GM21390 (cell line): ENCODE results near the gene MAVS.
A peak's percentile ranks its signal among the peaks of the same experiment; 100 is the strongest.

Experiments used
- ATAC-seq: cut with Tn5 transposase; IDR thresholded peaks from one replicate; pipeline ENCODE4 v1.9.1; 2021; ENCODE audit not compliant: unreplicated experiment

The MAVS gene

DNA sequence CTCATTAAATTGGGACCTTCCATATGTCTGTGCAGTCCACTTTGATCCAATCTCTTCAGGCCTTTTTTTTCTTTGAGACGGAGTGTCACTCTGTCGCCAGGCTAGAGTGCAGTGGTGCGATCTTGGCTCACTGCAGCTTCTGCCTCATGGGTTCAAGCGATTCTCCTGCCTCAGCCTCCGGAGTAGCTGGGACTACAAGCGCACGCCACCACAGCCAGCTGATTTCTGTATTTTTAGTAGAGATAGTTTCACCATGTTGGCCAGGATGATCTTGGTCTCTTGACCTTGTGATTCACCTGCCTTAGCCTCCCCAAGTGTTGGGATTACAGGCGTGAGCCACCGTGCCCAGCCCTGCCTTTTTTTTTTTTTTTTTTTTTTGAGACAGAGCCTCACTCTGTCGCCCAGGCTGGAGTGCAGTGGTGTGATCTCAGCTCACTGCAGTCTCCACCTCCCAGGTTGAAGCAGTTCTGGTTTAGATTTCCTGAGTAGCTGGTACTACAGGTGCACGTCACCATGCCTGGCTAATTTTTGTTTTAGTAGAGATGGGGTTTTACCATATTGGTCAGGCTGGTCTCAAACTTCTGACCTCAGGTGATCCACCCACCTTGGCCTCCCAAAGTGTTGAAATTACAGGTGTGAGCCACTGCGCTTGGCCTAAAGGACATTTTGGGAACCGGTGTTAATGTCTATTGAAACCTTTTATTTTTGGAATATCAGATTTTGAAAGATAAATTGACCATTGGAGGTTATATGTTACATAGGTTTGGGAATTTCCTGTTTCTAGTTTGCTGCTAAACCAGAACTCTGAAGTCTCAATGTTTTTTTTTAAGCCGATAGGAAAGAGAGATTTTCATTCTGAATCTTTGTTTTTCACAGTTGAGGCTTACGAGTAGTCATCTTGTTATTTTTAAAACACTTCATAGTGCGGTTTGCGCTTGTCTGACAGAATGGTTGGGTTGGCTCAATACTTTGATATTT is 60.4 kb downstream of the MAVS start:
- peak; percentile 82 for ATAC-seq

DNA sequence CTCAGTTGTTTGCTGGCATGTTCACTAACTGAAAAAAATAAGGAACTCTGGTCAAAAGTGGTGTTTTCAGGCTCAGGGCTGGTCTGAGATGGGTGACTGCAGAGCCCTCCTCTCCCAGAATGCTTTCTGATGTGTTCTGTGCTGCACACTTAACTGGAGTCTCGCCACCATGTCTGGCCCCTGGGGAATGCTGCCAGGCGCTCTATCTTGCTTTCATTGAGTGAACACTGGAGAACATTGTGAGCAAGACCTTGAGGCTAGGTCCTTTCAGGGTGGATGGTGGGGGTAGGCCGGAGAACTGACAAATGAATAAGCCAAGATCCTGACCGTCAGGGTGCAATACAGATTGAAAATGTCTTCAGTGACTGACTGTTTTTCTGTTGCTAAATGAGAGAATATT is 62.0 kb downstream of the MAVS start:
- no peak for ATAC-seq

DNA sequence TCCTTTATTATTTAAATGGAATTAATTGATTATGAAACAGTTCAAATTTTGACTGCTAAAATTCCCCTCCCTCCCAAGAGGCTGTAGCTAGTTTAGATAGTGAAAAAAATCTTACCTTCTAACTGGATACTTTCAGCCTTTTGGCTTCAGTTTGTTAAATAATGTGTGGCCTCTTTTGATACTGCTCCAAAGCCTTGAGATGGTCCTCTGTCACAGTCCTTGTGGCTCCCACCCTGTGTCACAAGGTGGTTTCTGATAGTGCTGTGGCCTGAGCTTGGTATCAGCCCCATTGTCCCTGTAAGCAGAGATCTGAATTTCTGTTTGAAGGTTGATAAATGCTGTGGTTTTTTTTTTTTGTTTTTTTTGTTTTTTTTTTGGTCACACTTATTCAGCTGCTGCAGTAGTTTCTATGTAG is 63.3 kb downstream of the MAVS start:
- no peak for ATAC-seq

DNA sequence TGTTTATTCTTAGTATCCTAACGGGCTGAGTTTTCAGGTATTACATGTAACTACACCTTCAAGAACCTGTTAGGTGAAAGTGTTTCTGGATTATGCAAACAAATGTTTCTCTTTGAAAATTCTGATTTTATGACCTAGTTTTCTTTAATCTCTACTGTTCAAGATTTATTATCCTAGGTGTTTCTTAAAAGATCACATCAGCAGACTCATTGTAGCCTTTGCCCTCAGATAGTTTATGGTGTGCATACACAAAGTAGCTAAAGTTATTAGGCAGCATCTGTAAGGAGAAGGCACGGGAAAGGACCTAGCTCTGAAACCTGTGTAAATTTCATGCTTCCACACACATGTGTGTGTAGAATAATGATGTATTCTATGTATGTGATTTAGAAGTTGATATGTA is 64.2 kb downstream of the MAVS start:
- ATAC-seq, result no peak

DNA sequence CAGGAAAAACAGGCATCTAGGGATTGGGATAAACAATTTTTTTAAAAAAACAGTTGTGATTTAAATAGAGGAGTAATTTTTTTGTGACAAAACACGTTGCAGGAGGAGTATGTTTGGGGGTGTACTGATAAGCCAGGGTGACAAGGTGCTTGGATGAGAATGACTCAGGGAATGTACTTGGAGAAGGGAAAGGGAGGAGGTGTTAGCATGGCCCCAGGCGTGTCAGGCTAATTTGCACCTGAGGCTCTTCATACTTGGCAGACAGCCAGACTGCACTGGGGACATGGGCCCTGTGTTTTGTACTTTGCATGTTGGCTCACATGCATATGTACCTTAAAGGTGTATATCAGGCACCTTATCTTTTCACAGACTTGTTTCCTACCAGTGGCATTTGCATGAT is 65.3 kb downstream of the MAVS start:
- ATAC-seq, result no peak

DNA sequence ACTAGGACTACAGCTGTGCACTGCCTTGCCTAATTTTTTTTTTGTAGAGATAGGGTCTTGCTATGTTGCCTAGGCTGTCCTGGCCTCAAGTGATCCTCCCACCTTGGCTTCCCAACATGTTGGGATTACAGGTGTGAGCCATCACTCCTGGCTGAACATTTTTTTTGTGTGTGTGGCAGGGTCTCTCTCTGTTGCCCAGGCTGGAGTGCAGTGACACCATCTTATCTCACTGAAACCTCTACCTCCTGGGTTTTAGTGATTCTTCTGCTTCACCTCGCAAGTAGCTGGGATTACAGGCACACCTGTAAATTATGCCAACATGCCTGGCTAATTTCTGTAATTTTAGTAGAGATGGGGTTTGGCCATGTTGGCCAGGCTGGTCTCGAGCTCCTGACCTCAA is 67.8 kb downstream of the MAVS start:
- no peak for ATAC-seq

DNA sequence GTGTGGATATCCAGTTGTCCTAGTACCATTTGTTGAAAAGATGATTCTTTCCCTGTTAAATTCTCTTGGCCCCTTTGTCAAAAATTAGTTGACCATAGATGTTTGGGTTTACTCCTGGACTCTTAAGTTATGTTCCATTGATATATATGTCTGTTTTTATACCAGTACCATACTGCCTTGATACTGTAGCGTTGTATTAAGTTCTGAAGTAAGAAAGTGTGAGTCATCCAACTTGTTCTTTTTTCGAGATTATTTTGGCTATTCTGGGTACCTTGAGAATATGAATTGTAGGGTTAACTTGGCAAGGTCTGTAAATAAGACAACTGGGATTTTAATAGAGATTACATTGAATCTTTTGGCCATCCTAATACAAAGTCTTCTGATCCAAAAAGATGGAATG is 69.1 kb downstream of the MAVS start:
- no peak for ATAC-seq

DNA sequence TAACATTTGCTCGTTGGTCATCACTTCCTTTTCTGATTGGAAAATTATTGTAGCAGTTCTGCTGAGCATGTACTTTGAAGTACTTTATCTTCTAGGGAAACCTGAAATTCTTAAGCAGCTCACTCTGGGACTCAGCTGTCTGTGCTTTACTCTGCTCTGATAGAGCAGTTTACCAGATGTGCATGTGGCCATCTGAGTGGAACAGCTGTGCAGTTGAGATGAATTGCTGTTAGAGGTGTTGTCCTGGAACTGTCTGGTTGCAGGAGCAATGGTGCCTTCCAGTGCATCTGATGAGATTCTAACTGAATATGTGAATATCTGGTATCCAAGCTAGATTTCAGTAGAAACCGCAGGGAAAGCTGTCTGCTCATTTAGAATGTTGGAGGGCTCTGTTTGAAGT is 69.7 kb downstream of the MAVS start:
- ATAC-seq, result no peak

DNA sequence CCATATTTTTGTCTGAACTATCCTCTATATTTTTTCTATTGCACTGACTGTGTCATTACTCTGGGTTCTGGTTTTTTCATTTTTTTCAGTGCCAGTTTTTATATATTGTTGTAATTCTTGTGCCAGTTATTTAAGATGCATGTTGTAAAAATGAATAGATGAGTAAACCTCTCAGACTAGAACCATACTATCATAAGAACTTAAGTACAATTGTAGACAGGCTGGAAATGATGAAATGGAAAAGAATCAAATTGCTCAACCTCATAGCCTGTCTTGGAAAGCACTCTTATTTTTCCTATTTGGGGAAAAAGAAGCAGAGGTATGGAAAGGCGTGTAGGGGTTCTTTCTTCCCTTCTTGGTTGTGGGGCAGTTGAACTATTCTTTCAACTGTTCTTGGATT is 72.7 kb downstream of the MAVS start:
- ATAC-seq, result no peak

DNA sequence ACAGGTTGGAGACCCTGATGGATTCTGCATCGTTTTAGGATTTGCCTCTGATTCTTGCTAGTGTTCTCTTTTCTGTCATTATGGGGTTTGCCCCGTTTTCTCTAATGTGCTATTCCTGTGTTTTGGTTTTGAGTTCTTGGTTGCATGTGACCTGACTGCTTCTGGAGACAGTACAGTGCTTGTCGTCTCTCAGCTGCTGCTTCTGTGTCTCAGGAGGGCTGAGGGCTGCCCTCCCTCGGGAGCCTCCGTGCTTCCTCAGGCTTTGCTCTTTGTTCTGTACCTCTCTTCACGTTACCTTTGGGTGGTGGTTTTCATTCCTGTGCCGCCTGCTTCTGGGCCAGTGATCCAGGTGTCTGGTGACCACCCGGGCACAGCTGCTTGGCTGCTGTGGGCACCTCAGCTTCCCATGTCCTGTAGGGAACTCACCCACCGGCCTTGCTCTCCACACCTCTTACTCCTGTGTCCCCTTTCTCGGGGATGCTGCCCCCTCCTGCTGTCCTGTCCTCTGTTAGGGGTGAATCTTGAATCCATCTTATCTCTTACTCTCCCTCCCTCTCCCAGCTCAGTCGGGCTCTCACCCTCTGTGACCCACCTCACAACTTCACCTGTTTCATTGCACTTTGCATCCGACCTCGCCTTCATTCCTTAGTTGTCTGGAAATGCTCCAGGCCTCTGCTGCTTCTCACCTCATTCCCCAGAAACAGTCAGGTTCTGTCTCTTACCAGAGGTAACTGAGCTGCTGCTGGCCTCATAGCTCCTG is 75.8 kb downstream of the MAVS start:
- no peak for ATAC-seq

DNA sequence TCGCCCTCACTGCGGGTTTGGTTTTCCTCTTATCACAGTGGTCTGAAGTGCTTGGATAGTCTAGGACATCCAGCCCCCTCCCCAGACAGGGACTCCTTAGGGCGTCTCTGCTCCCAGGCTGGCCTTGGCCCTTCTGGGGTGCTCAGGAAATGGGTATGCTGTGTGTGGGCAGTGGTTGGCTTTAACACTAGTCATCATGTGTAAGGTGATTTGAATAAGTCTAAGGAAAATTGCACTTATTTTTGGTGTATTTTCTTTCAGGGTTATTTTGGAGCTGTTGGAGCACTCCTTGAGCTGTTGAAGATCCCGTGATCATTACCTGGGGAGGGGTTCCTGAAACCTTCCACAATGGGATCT is 76.3 kb downstream of the MAVS start:
- no peak for ATAC-seq

DNA sequence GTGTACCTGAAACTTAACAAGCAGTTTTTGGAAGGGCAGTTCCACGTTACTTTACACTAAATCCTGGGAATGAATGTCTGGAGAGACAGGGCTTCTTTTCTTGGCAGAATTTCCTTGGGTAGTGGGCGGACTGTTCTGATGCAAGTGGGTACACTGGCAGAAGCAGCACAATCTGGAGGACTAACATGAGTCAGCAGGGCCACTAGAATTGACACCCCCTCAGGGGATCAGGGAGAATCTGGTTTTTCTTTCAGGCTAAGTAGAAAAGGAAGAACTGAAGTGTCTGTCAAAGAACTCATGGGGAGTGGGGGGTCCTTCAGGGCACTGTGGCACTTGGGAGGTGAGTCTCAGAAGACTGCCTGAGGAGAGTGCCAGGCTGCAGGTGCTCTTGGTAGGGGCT is 77.2 kb downstream of the MAVS start:
- ATAC-seq, result no peak

DNA sequence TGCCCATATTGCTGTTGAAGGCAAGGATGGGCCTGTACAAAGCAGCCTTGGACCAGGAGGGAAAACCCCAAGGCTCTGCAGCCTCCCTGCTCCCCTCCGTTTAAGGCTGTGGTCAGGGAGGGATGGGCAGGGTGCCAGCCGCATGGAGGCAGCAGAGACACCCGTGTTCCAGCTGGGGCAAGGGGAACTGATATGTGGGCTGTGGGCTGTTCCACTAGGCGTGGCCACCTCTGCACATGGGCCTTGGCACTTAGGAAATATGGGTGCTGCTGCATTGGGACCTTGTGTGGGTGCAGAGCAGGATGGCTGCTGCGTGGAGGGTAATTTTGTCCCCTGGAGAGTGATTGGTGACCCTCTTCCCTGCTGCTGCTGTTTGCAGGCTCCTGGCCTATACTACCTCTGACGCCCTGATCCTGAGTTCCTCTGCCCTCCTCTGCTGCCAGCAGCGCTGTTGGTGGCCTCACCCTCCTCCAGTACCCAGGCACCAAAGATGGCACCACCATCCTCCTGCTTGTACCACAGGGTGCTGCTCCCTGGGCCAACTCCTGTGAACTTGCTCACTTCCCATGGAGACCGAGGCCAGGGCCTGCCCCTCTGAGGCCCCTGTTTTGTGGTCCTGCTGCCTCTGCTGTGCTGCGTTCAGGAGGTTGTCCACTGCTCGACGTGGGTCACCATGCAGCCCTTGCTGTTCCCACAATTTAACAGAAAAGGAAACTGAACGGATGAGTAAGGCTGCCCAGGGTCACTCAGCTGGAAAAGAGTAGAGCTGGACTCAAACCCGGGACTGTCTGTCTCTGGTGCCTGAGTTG is 77.9 kb downstream of the MAVS start:
- no peak for ATAC-seq

DNA sequence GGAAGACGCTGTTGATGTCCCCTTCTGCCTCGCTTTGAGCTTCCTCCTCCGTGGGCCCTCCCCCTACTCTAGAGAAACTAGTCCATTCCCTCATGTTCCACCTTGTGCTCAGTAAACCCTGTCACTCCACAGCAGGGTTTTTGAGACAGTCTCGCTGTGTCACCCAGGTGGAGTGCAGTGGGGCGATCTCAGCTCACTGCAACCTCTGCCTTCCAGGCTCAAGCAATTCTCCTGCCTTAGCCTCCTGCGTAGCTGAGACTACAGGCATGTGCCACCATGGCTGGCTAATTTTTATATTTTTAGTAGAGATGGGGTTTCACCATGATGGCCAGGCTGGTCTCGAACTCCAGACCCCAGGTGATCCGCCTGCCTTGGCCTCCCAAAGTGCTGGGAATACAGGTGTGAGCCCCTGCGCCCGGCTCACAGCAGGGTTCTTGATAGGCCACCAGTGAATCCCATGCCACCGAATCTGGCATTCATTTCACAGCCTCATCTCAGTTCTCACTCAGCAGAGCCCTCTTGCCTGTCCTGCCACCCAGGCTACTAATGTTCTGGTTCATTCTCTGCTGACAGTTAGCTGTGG is 78.6 kb downstream of the MAVS start:
- ATAC-seq, result no peak
